Measurements from ENCODE around the gene SH2D6.

GRCh38 chr2:85378257-85378656 is 40.3 kb upstream of the SH2D6 start:
- TF ChIP-seq EZH2 (IDR thresholded peaks at IDR 0.05; ENCODE audit: insufficient read depth, poor library complexity, severe bottlenecking) (no peak), EZH2phosphoT487 (IDR thresholded peaks at IDR 0.05; ENCODE audit: insufficient read depth, low read depth) (no peak)

All from GM23248 (cell line).